Activated gamma-delta T cell (primary cell): ENCODE measurements around the gene SULF2.

ENCODE experiments used
- DNase-seq: peaks from one replicate; lab custom pipeline; 2025; lab: John Stamatoyannopoulos, UW

Gene SULF2

DNA sequence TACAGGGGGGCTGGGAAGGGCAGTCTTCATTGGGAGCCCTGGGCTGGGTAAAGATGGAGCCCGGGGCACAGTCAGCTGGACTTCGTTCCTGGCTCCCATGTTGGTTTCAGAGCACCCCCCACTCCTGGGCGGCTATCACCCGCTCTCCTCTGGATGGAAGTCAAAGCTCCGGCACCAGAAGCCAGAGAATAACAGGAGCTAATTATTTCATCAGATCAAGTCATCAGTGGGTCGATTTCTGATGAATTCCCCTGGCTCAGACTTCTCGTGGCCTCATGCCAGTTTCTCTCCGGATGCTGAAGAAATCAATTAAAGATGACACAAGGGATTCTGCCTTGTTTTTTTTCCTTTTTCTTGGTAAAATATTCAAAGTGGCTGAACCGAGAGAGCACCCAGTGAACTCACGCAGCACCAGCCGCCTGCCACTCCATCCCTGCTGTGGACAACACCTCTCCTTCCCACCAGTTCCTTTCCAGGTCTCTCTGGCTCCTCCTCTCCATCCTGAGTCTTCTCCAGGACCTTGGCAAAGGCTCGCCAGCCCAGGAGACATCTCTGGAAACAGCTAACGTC lies 22.5 kb downstream of the SULF2 start:
- DNase-seq, result no peak

- DNase-seq, result no peak
Measured at GRCh38 chr20:47761482-47762047, 23.7 kb downstream of the SULF2 start.

GRCh38 chr20:47760686-47761481 lies 24.4 kb downstream of the SULF2 start:
- no peak for DNase-seq

DNA sequence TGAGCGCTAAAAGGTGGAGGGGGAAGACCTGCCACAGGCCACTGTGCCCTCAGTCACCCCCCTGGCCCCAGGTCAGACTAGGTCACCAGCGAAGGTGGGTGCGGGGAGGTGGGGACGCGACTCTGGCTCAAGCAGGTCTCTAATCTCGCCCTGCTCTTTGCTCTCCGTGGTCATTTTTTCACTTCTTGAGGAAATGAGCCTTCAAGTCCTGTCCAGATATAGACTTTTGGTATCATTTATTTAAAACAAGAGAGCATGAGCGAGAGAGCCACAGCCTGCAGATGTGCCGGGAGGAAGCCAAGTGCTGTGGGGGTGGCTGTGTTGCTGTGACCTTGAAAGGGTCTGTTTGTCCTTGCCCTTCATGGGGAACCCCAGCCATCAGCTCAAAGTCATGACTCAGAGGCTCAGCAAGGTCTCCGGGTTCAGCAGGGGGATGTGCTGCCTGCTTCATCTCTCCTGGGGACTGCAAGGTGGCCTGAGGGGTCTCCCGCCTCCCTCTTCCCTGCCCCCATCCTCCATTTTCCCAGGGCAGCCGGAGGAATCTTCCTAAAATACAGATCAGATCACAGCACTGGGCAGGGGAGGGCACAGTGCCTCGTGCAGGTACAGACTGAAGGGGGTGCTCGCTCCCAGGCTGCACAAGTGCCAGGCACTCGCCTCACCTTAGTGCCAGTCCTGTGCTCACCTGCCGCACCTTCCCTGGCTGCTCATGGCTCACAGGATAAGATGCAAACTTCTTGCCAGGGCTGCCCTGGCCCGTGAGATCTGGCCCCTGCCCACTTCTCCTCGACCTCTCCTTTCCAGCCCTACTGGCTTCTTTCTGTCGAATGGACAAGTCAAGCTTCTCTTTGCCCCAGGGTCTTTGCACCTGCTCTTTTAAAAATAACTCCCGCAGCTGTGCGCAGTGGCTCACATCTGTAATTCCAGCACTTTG lies 26.5 kb downstream of the SULF2 start:
- DNase-seq, result no peak

- DNase-seq, result no peak
Measured at GRCh38 chr20:47757145-47758035, 27.9 kb downstream of the SULF2 start.

- DNase-seq, result no peak
Measured at GRCh38 chr20:47754946-47755652, 30.2 kb downstream of the SULF2 start.

GRCh38 chr20:47754388-47754715 lies 30.9 kb downstream of the SULF2 start:
- no peak for DNase-seq

DNA sequence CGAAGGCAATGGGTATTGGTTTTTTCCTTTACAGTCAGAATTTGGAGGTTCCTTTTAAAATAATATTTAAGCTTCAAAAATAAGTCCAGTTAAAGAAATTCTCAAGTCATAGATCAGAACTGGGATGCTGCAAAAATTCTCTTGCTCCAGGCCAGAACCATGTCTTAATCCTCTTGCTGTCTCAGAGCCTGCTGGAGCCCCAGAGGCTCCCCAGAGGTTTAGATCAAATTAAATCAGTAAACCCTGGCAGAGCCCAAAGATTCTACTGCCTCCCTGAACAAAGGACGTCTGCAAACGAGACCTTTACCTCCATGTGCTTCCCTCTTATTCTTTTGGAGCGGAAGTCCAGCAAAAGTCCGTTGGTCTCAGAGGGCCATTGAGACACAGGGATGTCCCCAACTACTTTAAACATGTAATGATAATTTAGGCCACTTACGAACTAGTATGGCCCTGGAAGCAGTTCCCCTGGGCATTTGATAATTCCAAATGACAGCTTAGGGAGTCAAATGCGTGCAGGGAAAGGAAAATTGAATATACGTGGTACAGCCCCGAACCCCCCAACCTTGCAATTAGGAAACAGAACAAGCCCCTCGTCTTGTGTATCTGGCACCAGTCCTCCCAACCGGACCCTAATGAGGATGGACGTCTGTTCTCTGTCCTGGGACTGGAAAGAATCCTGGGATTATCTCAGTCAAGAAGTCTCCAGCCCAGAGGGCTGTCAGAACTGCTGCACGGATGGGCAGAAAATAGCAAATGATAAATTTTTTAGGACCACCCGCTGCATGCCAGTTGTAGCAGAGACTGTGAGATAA lies 31.5 kb downstream of the SULF2 start:
- no peak for DNase-seq

DNA sequence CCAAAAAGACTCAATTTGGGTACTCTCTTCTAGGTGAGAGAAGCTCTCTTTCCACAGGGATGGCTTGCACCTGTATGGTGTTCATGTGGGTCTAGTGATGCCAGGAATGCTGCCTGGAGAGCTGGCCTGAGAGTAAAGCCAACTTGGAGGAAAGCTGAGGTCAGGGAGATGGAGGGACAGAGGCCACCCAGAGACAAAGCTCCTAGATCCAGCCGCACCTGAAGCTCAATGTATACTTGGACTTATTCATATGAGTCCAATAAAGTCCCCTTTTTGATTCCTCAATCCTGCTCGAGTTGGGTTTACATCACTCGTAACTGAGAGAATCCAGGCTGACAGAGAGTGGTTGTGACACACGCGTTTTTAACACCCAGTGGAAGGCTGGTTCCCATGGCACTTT lies 33.8 kb downstream of the SULF2 start:
- DNase-seq, result no peak

GRCh38 chr20:47749339-47749738 lies 35.9 kb downstream of the SULF2 start:
- no peak for DNase-seq

- DNase-seq, result no peak
Measured at GRCh38 chr20:47748823-47749222, 36.5 kb downstream of the SULF2 start.

GRCh38 chr20:47748069-47748468 lies 37.2 kb downstream of the SULF2 start:
- no peak for DNase-seq

DNA sequence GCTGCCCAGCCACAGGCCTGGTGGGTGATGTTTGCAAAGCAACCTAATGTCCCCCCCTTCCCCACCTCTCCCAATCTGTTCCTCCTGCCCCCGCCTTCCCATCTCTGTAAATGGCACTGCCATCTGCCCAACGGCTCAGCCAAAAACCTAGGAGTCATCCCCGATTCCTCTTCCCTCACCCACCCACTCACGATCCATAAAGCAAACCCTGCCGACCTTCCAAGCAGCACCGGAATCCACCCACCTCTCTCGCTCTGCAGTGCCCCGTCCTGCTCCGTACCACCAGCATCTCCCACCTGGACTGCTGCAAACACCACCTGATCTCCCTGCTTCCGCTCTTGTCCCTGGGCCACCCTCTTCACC lies 37.6 kb downstream of the SULF2 start:
- no peak for DNase-seq

DNA sequence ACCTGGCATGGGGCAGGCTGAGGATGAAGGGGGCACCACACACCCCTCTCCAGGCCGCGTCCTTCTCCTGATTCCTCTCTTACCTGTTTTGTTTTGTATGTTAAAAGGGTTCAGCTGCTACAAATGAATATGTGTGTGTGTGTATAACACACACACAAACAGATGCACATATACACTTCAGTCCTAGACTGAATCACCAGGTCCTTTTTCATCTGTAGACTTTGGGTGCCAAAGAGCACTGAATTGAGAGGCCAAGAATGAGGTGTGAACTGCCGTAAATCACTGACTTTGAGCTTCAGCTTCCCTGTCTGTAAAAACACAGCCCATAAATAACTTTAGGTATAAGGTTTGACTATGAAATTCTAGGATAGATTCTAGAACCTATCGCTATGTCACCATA lies 40.5 kb downstream of the SULF2 start:
- no peak for DNase-seq

DNA sequence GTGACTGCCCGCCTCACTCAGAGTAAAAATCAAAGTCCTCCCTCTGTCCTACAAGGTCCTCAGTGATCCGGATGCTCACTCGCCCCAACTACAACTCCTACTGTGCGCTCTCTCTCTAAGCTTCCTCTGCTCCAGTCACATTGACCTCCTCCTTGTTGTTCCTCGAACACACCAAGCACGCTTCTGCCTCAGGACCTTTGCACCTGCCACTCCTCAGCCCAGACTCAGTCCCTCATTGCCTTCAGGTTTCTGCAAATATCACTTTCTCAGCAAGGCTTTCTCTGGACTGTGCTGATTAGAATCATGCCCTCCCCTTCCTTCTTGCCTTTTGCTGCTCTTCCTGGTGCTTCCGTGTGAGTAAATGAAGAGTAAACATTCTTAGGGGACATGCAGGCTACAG lies 41.6 kb downstream of the SULF2 start:
- no peak for DNase-seq

DNA sequence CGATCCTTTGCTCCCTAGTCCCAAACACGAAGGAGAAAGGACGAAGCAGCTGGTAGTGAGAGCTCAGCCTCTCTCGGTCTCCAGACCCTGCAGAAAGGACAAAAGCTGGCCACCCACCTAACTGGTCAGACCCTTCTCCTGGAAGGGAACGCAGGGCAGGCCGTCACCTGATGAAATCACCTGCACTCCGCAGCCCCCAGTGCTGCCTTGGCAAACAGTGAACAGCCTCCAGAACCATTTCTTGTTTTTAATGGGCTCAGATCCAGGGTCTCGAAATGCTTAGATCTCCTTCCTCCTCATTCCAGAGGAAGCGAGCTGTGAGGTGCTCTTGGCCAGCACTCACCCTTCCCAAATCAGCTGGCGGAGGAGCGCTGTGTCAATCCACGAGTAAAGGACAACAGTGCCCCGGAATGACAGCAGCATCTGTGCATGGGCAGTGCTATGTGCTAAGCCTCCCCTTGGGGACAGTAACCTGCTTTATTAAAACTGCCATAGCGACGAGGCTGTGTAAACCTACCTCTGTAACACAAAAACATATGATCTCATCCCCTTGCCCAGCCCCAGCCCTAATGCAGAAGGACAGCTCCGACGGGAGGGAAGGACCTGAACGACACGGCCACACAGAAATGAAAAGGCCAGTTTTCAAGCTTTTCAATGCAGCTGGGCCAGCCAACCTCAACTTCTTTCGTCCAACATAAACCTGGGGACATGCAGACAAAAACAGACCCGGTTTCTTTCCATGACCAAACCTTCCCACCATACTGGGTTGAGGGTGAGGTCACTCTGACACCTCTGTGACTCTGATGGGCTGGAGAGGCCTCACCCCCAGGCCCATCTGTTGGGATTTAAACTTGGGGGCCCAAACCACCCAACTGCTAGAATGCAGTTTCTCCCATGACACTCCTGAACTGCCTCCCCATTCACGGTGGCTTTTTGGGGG lies 43.3 kb downstream of the SULF2 start:
- DNase-seq, result no peak

DNA sequence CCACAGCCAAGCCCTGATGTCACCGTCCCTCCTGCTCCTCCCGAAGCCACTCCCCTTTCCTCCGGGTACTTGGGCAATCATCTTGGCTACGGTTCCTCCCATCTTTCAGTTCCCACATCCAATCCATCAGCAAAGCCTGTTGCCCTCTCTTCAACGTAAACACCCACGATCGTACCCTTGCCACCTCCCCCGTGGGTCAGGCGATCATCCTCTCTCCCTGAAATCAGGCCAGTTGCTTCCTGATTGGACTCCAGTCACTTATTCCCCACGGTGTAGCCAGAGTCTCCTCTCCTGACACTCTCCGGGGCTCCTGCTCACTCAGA lies 44.5 kb downstream of the SULF2 start:
- DNase-seq, result no peak

DNA sequence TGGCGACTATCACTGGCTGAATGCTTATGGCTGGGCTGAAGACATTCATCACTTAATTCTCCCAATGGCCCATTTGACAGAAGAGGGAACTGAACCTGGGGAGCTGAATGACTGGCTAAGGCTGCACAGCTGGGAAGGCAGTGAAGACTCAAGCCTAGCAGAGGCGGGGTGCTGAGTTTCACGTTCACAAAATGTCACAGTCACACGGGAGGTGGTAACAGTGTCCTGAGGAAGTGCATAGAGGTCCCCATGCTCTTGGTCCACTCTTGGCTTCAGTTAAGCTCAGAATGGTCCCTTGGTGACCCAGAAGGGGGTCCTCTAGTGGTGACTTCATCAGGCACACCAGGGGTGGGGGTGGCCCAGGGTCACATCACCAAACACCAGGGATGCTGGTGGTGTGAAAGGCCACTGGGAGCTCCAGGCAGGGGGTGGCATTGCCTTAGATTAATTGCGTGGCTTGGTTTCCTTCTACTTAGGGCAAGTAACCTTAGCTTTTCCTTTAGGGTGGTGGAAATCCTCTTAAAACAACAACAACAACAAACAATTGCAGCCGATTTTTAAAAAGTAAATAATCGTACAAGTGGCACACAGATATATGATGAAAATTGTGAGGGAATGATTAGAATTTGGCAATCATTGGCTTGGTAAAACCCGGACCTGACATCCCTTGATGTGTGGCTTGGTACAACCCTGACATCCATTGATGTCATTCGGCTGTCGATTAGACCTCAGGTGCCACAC lies 45.0 kb downstream of the SULF2 start:
- DNase-seq, result no peak
